Erythroblast (primary cell): ENCODE data around the gene LEMD1.
"Not testable (repeated sequence)": the region's sequence is repeated elsewhere in the genome, so short reads cannot be mapped to it uniquely, and the experiment has no call there.

Experiments used
- DNase-seq, 2 experiments: peaks; one replicate each; lab custom pipeline; 2025; lab: John Stamatoyannopoulos, UW
- GATA1 ChIP-seq: IDR thresholded peaks from 2 replicates; pipeline ENCODE4 v1.6.1; 2011; ENCODE audit warnings: low read depth, mild to moderate bottlenecking, control low read depth, low read length, moderate library complexity
- POLR2A ChIP-seq: IDR thresholded peaks from 2 replicates; pipeline ENCODE4 v1.6.1; 2011; ENCODE audit warnings: mild to moderate bottlenecking, low read length

Gene LEMD1

GRCh38 chr1:205441318-205441633, 19.4 kb upstream of the LEMD1 start:
- DNase-seq = no peak
- no peak for TF ChIP-seq POLR2A
- no peak for TF ChIP-seq GATA1

GRCh38 chr1:205440476-205441317, 18.8 kb upstream of the LEMD1 start:
- DNase-seq = no peak

GRCh38 chr1:205440121-205440475, 18.2 kb upstream of the LEMD1 start:
- no peak for DNase-seq
- TF ChIP-seq POLR2A = no peak
- no peak for TF ChIP-seq GATA1

More at GRCh38 chr1:205440476-205441317, 18.8 kb upstream of the LEMD1 start:
- TF ChIP-seq POLR2A (no peak), GATA1 (no peak)

GRCh38 chr1:205438213-205439158, 16.6 kb upstream of the LEMD1 start:
- TF ChIP-seq GATA1 (no peak), POLR2A (no peak)
- DNase-seq = peak in 1 of 2 experiments; percentile 5

GRCh38 chr1:205437570-205437969, 15.7 kb upstream of the LEMD1 start:
- DNase-seq = no peak
- no peak for TF ChIP-seq GATA1
- no peak for TF ChIP-seq POLR2A

- DNase-seq = no peak
- TF ChIP-seq GATA1 = no peak
- no peak for TF ChIP-seq POLR2A
Observed at GRCh38 chr1:205436776-205437410, 15.0 kb upstream of the LEMD1 start.

GRCh38 chr1:205435578-205436573, 14.0 kb upstream of the LEMD1 start:
- no peak for DNase-seq
- TF ChIP-seq GATA1 (no peak), POLR2A (no peak)

GRCh38 chr1:205434738-205435137, 12.9 kb upstream of the LEMD1 start:
- TF ChIP-seq GATA1 (no peak), POLR2A (no peak)
- no peak for DNase-seq

GRCh38 chr1:205432692-205433091, 10.8 kb upstream of the LEMD1 start:
- DNase-seq = not testable (repeated sequence)

GRCh38 chr1:205432116-205432515, 10.3 kb upstream of the LEMD1 start:
- no peak for DNase-seq
- TF ChIP-seq POLR2A (no peak), GATA1 (no peak)

- TF ChIP-seq POLR2A (no peak), GATA1 (no peak)
- peak; percentile 39 to 56 for DNase-seq
Observed at GRCh38 chr1:205430696-205431305, 8.9 kb upstream of the LEMD1 start.
